ENCODE measurements around the gene POLE. TPM values are rescaled to one million over a fixed set of nuclear protein-coding genes. Genes with fewer than 3 reads are reported as not detected.

Gene POLE
- total RNA-seq, 8 experiments from 2014 or later: 4.6 to 80.2 (median 12.4) TPM

GRCh38 chr12:132668191-132669088 lies 18.7 kb downstream of the POLE start:
- in situ Hi-C loops (cut with MboI; ENCODE audit: low pct_unique_long_range_greater_than_20kb in 2 of 9, low sequenced_read_pairs in 9 of 9, unreplicated experiment in 9 of 9): no loop called here

GRCh38 chr12:132665794-132666193 lies 21.3 kb downstream of the POLE start:
- in situ Hi-C loops (cut with MboI; ENCODE audit: low pct_unique_long_range_greater_than_20kb in 2 of 9, low sequenced_read_pairs in 9 of 9, unreplicated experiment in 9 of 9): no loop called here
- WGBS, 10 experiments: 77 to 100% (median 89%) methylated on average over 1 to 6 of the region's 6 CpGs; no CpG with 5 or more reads in 2 of the 10 experiments
- ATAC-seq (replicated peaks in 6 of 8): no peak

More at GRCh38 chr12:132668191-132669088, 18.7 kb downstream of the POLE start:
- no peak overlapping the region for H3K27ac ChIP-seq
- 95 to 100% (median 100%) methylated on average over 2 to 17 of the region's 30 CpGs; no CpG with 5 or more reads in 5 of the 10 experiments for WGBS, 10 experiments
- H3K4me3 ChIP-seq: no peak overlapping the region
- no peak for ATAC-seq (replicated peaks in 6 of 8)
- no peaks in the 10 kb centered on the region for H3K4me1 ChIP-seq (replicated peaks in 1 of 2)

GRCh38 chr12:132665149-132665491 lies 22.0 kb downstream of the POLE start:
- in situ Hi-C loops (cut with MboI; ENCODE audit: low pct_unique_long_range_greater_than_20kb in 2 of 9, low sequenced_read_pairs in 9 of 9, unreplicated experiment in 9 of 9): no loop called here
- WGBS, 10 experiments: 80 to 100% (median 97%) methylated on average over 1 to 12 of the region's 13 CpGs; no CpG with 5 or more reads in 5 of the 10 experiments

More at GRCh38 chr12:132665794-132666193, 21.3 kb downstream of the POLE start:
- Histone ChIP-seq H3K4me3 (no peak overlapping the region), H3K4me1 (replicated peaks in 1 of 2) (no peaks in the 10 kb centered on the region), H3K27ac (no peak overlapping the region)

GRCh38 chr12:132664206-132665148 lies 22.7 kb downstream of the POLE start:
- Histone ChIP-seq H3K4me1 (replicated peaks in 1 of 2) (no peaks in the 10 kb centered on the region), H3K4me3 (no peak overlapping the region), H3K27ac (no peak overlapping the region)
- in situ Hi-C loops (cut with MboI; ENCODE audit: low pct_unique_long_range_greater_than_20kb in 2 of 9, low sequenced_read_pairs in 9 of 9, unreplicated experiment in 9 of 9): no loop called here
- 85 to 100% methylated on average over 2 to 4 of the region's 21 CpGs; no CpG with 5 or more reads in 8 of the 10 experiments for WGBS, 10 experiments
- ATAC-seq (replicated peaks in 6 of 8): no peak

More at GRCh38 chr12:132665149-132665491, 22.0 kb downstream of the POLE start:
- no peak for ATAC-seq (replicated peaks in 6 of 8)
- no peak overlapping the region for H3K27ac ChIP-seq
- H3K4me1 ChIP-seq (replicated peaks in 1 of 2): no peaks in the 10 kb centered on the region
- H3K4me3 ChIP-seq: no peak overlapping the region

GRCh38 chr12:132662901-132663755 lies 24.0 kb downstream of the POLE start:
- 84 to 100% (median 99%) methylated on average over 1 to 10 of the region's 29 CpGs for WGBS, 10 experiments
- Histone ChIP-seq H3K4me1 (replicated peaks in 1 of 2) (no peaks in the 10 kb centered on the region), H3K4me3 (no peak overlapping the region), H3K27ac (no peak overlapping the region)
- in situ Hi-C loops (cut with MboI; ENCODE audit: low pct_unique_long_range_greater_than_20kb in 2 of 9, low sequenced_read_pairs in 9 of 9, unreplicated experiment in 9 of 9): no loop called here
- ATAC-seq (replicated peaks in 6 of 8): no peak

GRCh38 chr12:132661972-132662371 lies 25.2 kb downstream of the POLE start:
- ATAC-seq (replicated peaks in 6 of 8): no peak
- in situ Hi-C loops (cut with MboI; ENCODE audit: low pct_unique_long_range_greater_than_20kb in 2 of 9, low sequenced_read_pairs in 9 of 9, unreplicated experiment in 9 of 9): no loop called here
- H3K27ac ChIP-seq: no peak overlapping the region
- WGBS, 10 experiments: 60 to 100% (median 100%) methylated on average over 1 to 4 of the region's 5 CpGs; no CpG with 5 or more reads in 3 of the 10 experiments
- no peak overlapping the region for H3K4me3 ChIP-seq
- H3K4me1 ChIP-seq (replicated peaks in 1 of 2): no peaks in the 10 kb centered on the region

- WGBS, 10 experiments: 60 to 100% (median 90%) methylated on average over 1 to 10 of the region's 11 CpGs; no CpG with 5 or more reads in 4 of the 10 experiments
These were observed 26.1 kb downstream of the POLE start for GRCh38 chr12:132660996-132661395.

GRCh38 chr12:132660052-132660451 lies 27.1 kb downstream of the POLE start:
- Histone ChIP-seq H3K4me3 (no peak overlapping the region), H3K27ac (no peak overlapping the region), H3K4me1 (replicated peaks in 1 of 2) (no peaks in the 10 kb centered on the region)
- in situ Hi-C loops (cut with MboI; ENCODE audit: low pct_unique_long_range_greater_than_20kb in 2 of 9, low sequenced_read_pairs in 9 of 9, unreplicated experiment in 9 of 9): no loop called here
- 67 to 100% (median 90%) methylated on average over 1 to 3 of the region's 5 CpGs; no CpG with 5 or more reads in 5 of the 10 experiments for WGBS, 10 experiments
- no peak for ATAC-seq (replicated peaks in 6 of 8)

More at GRCh38 chr12:132660996-132661395, 26.1 kb downstream of the POLE start:
- Histone ChIP-seq H3K27ac (no peak overlapping the region), H3K4me1 (replicated peaks in 1 of 2) (no peaks in the 10 kb centered on the region), H3K4me3 (no peak overlapping the region)
- ATAC-seq (replicated peaks in 6 of 8): no peak
- in situ Hi-C loops (cut with MboI; ENCODE audit: low pct_unique_long_range_greater_than_20kb in 2 of 9, low sequenced_read_pairs in 9 of 9, unreplicated experiment in 9 of 9): no loop called here

- H3K4me3 ChIP-seq: no peak overlapping the region
- ATAC-seq (replicated peaks in 6 of 8): no peak
- H3K4me1 ChIP-seq (replicated peaks in 1 of 2): no peaks in the 10 kb centered on the region
- H3K27ac ChIP-seq: no peak overlapping the region
- 87 to 100% (median 97%) methylated on average over 3 to 12 of the region's 16 CpGs; no CpG with 5 or more reads in 4 of the 10 experiments for WGBS, 10 experiments
- in situ Hi-C loops (cut with MboI; ENCODE audit: low pct_unique_long_range_greater_than_20kb in 2 of 9, low sequenced_read_pairs in 9 of 9, unreplicated experiment in 9 of 9): no loop called here
These were observed 28.0 kb downstream of the POLE start for GRCh38 chr12:132659146-132659545.

GRCh38 chr12:132658149-132658894 lies 28.8 kb downstream of the POLE start:
- Histone ChIP-seq H3K27ac (no peak overlapping the region), H3K4me1 (replicated peaks in 1 of 2) (no peaks in the 10 kb centered on the region), H3K4me3 (no peak overlapping the region)
- 83 to 100% (median 90%) methylated on average over 2 to 27 of the region's 32 CpGs for WGBS, 10 experiments
- in situ Hi-C loops (cut with MboI; ENCODE audit: low pct_unique_long_range_greater_than_20kb in 2 of 9, low sequenced_read_pairs in 9 of 9, unreplicated experiment in 9 of 9): no loop called here
- ATAC-seq (replicated peaks in 6 of 8): no peak

- Histone ChIP-seq H3K4me1 (replicated peaks in 1 of 2) (no peaks in the 10 kb centered on the region), H3K4me3 (no peak overlapping the region), H3K27ac (no peak overlapping the region)
- WGBS, 10 experiments: 80 to 100% (median 96%) methylated on average over 1 to 10 of the region's 12 CpGs; no CpG with 5 or more reads in 2 of the 10 experiments
- in situ Hi-C loops (cut with MboI; ENCODE audit: low pct_unique_long_range_greater_than_20kb in 2 of 9, low sequenced_read_pairs in 9 of 9, unreplicated experiment in 9 of 9): no loop called here
- ATAC-seq (replicated peaks in 6 of 8): no peak
These were observed 30.0 kb downstream of the POLE start for GRCh38 chr12:132657004-132657727.

Measured in motor neuron (in vitro differentiated cells).